ENCODE results near the gene CDH23.

DNA sequence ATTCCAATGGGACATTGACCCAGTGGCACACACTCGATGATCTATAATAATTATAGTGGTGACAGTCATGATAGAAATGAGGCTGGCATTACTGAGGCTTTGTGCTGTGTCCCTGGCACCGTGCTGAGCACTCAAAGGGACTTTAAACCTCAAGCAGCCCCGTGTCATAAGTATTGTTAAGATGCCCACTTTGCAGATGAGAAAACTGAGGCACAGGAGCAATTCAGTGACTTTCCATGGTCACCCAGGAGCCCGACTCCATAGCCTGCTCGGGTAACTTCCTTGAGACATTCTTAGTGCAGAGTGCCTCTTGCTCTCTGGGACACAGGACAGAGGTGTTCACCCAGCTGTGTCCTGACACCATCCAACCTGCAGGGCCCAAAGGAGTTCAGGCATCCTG is 170.3 kb downstream of the CDH23 start:
- TF ChIP-seq POLR2A (IDR thresholded peaks at IDR 0.05) (no peak), EP300 (IDR thresholded peaks at IDR 0.05) (no peak)
- TF ChIP-seq, protein P1, sequence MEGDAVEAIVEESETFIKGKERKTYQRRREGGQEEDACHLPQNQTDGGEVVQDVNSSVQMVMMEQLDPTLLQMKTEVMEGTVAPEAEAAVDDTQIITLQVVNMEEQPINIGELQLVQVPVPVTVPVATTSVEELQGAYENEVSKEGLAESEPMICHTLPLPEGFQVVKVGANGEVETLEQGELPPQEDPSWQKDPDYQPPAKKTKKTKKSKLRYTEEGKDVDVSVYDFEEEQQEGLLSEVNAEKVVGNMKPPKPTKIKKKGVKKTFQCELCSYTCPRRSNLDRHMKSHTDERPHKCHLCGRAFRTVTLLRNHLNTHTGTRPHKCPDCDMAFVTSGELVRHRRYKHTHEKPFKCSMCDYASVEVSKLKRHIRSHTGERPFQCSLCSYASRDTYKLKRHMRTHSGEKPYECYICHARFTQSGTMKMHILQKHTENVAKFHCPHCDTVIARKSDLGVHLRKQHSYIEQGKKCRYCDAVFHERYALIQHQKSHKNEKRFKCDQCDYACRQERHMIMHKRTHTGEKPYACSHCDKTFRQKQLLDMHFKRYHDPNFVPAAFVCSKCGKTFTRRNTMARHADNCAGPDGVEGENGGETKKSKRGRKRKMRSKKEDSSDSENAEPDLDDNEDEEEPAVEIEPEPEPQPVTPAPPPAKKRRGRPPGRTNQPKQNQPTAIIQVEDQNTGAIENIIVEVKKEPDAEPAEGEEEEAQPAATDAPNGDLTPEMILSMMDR (IDR thresholded peaks at IDR 0.05): no peak
